PC-9 (cell line): ENCODE results near the gene PLIN5.

ENCODE experiments used
- CTCF ChIP-seq: fragments of 200-600 bp; sonication (generic); conservative IDR thresholded peaks from 2 replicates; pipeline ENCODE4 v1.6.1; 2017; ENCODE audit warnings: mixed run types, antibody characterized with exemption, mild to moderate bottlenecking, moderate library complexity
- EZH2 ChIP-seq: fragments of 200-600 bp; sonication (generic); IDR thresholded peaks from 2 replicates; pipeline ENCODE4 v1.8.0; 2017; ENCODE audit warnings: antibody characterized with exemption, low read depth

DNA sequence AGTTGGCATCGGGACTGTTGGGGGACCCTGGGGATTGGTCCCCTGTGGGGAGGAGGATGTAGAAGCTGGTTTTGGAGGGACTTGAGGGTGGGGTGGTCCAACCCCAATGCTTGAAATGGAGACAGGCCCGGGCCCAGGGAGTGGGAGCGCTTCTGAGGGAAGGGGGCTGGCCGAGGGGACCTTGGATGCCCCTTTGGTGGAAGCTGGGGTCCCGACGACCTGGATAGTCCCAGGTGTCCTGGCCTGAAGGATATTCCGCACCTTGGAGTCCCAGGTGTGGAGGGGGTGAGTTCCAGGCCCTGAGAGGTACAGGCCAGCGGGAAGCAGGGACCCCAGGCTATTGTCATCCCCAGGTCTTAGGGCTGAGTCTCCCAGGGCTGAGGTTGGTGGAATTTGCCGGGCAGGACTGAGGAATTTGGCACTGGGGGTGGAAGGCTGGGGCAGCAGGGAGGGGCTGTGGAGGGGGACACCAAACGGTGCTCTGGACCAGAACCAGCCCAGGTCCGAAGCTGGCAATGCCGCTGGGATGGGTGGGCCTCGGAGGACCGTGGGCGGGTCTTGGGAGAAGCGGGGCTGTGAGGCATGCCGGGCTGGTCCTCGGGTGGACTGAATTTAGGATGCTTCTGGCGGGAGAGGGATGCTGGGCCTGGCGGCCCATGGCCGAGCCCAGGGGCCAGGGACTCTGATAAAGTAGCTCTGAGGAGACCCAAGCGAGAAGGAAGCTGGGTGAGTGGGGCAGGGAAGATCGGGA lies 61.1 kb downstream of the PLIN5 start:
- TF ChIP-seq CTCF (no peak), EZH2 (no peak)
